ENCODE data around the gene TTC27. TPM values are rescaled to one million over a fixed set of nuclear protein-coding genes. Genes with fewer than 3 reads are reported as not detected.
"Not testable (repeated sequence)": the region's sequence is repeated elsewhere in the genome, so short reads cannot be mapped to it uniquely, and the experiment has no call there.

TTC27 gene
- total and polyA plus RNA-seq, 5 experiments from 2014 or later: 19.5 to 29.1 (median 24.8) TPM

- no peak overlapping the region for H3K27ac Mint-ChIP-seq
- peaks cover 0 to 6% (median 0%) of the 10 kb centered on the region in 9 donors for H3K9me3 Mint-ChIP-seq
- H3K36me3 Mint-ChIP-seq: peaks cover 28 to 79% (median 42%) of the 10 kb centered on the region in 3 donors
- H3K4me3 Mint-ChIP-seq: no peak overlapping the region
- H3K4me1 Mint-ChIP-seq: peaks cover 2 to 9% (median 7%) of the 10 kb centered on the region in 4 donors
- ATAC-seq (no peak), DNase-seq (no peak)
- H3K27me3 Mint-ChIP-seq: no peaks in the 10 kb centered on the region
- POLR2A ChIA-PET: no interaction called here
Measured at GRCh38 chr2:32712870-32713269, 85.0 kb downstream of the TTC27 start.

GRCh38 chr2:32714521-32714920 is 86.7 kb downstream of the TTC27 start:
- Mint-ChIP-seq H3K9me3 (peaks cover 0 to 6% (median 0%) of the 10 kb centered on the region in 9 donors), H3K4me1 (peaks cover 2 to 18% (median 7%) of the 10 kb centered on the region in 4 donors), H3K27me3 (no peaks in the 10 kb centered on the region), H3K36me3 (peaks cover 28 to 82% (median 43%) of the 10 kb centered on the region in 3 donors), H3K4me3 (no peak overlapping the region), H3K27ac (peak overlapping the region in 1 of 10 donors; percentile 2)
- ATAC-seq (no peak), DNase-seq (no peak)
- POLR2A ChIA-PET: no interaction called here

- DNase-seq (no peak), ATAC-seq (no peak)
- Mint-ChIP-seq H3K4me1 (peaks cover 2 to 18% (median 7%) of the 10 kb centered on the region in 4 donors), H3K27ac (peak overlapping the region in 1 of 10 donors; percentile 2), H3K4me3 (no peak overlapping the region), H3K36me3 (peaks cover 28 to 78% (median 47%) of the 10 kb centered on the region in 3 donors), H3K27me3 (no peaks in the 10 kb centered on the region), H3K9me3 (peaks cover 0 to 6% (median 0%) of the 10 kb centered on the region in 9 donors)
- POLR2A ChIA-PET: no interaction called here
Measured at GRCh38 chr2:32715391-32715841, 87.6 kb downstream of the TTC27 start.

DNA sequence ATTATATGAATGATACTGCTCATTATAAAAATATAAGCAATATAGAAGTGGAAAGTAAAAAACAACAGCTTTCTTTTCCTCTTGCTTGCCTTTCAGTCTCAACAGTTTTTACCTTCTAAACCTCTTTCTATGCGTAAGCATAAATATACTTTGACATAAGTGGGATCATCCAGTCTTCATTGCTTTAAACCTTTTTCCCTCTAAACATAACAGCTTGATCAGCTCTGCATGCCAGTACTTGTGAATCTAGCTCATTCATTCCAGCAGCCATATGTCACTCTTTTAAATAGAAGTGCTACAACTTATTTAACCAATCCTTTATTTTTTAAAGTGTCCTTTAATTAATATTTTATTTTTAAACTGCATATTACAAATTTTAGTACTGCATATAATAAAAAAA is 88.1 kb downstream of the TTC27 start:
- H3K4me1 Mint-ChIP-seq: peaks cover 2 to 18% (median 7%) of the 10 kb centered on the region in 4 donors
- DNase-seq (no peak), ATAC-seq (no peak)
- H3K9me3 Mint-ChIP-seq: peaks cover 0 to 6% (median 0%) of the 10 kb centered on the region in 9 donors
- H3K27ac Mint-ChIP-seq: no peak overlapping the region
- H3K4me3 Mint-ChIP-seq: no peak overlapping the region
- POLR2A ChIA-PET: no interaction called here
- no peaks in the 10 kb centered on the region for H3K27me3 Mint-ChIP-seq
- peaks cover 28 to 76% (median 51%) of the 10 kb centered on the region in 3 donors for H3K36me3 Mint-ChIP-seq

- Mint-ChIP-seq H3K27me3 (no peaks in the 10 kb centered on the region), H3K4me3 (no peak overlapping the region), H3K36me3 (peaks cover 28 to 76% (median 49%) of the 10 kb centered on the region in 3 donors), H3K9me3 (peaks cover 0 to 6% (median 0%) of the 10 kb centered on the region in 9 donors), H3K27ac (peak overlapping the region in 1 of 10 donors; percentile 25), H3K4me1 (peaks cover 2 to 18% (median 7%) of the 10 kb centered on the region in 4 donors)
- ATAC-seq (no peak), DNase-seq (no peak)
- POLR2A ChIA-PET: no interaction called here
Measured at GRCh38 chr2:32716598-32716997, 88.7 kb downstream of the TTC27 start.

DNA sequence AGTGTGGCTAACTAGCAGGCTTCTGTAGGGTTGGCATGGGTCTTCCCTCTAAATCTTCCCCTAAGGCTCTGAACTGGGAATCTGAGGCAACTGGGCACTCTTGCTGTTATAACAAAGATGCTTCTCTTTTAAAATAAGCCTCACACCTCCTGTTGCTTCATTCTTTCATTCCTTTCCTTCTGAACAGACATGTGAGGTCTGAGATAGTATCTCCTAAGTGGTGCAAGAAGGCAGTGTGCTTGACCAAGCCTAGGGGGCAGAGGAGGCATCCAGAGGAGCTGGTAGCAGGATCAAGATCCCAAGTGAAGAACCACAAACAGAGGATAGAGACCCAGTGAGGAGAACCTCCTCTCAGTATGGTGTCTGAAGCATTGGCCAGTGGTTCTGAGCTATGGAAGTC is 90.9 kb downstream of the TTC27 start:
- H3K27ac Mint-ChIP-seq: peak overlapping the region in 1 of 10 donors; percentile 17
- H3K4me1 Mint-ChIP-seq: peaks cover 6 to 33% (median 9%) of the 10 kb centered on the region in 4 donors
- H3K9me3 Mint-ChIP-seq: peaks cover 0 to 3% (median 0%) of the 10 kb centered on the region in 9 donors
- peaks cover 23 to 71% (median 44%) of the 10 kb centered on the region in 3 donors for H3K36me3 Mint-ChIP-seq
- ATAC-seq: no peak
- no peak for DNase-seq
- no peak overlapping the region for H3K4me3 Mint-ChIP-seq
- POLR2A ChIA-PET: no interaction called here
- H3K27me3 Mint-ChIP-seq: no peaks in the 10 kb centered on the region

DNA sequence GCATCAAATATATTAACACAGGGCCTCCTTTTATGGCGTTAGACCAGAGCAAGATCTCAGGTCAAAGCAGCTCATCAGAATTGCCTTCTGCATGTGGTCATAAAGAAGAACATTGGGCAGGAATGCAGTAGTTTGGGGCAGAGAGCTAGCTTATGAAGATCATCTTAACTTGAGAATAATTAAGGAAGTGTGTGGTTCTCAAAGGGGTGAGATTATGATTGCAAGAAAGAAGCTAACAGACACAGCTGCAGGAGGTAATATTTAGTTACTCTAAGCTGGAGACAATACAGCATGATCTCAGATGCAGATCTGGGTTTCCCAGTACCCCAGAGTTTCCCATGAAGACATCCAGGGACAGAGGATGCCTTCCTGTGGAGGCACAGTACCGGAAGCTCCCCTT is 91.6 kb downstream of the TTC27 start:
- POLR2A ChIA-PET: interaction anchor here (1.2 kb wide), 1 partner anchor 9 kb away, joined by 3 read pairs; no protein-coding TSS in a partner anchor
- H3K36me3 Mint-ChIP-seq: peaks cover 22 to 69% (median 44%) of the 10 kb centered on the region in 3 donors
- H3K9me3 Mint-ChIP-seq: no peaks in the 10 kb centered on the region
- no peak for DNase-seq
- H3K4me3 Mint-ChIP-seq: no peak overlapping the region
- no peak for ATAC-seq
- peaks cover 6 to 33% (median 9%) of the 10 kb centered on the region in 4 donors for H3K4me1 Mint-ChIP-seq
- no peak overlapping the region for H3K27ac Mint-ChIP-seq
- no peaks in the 10 kb centered on the region for H3K27me3 Mint-ChIP-seq

DNA sequence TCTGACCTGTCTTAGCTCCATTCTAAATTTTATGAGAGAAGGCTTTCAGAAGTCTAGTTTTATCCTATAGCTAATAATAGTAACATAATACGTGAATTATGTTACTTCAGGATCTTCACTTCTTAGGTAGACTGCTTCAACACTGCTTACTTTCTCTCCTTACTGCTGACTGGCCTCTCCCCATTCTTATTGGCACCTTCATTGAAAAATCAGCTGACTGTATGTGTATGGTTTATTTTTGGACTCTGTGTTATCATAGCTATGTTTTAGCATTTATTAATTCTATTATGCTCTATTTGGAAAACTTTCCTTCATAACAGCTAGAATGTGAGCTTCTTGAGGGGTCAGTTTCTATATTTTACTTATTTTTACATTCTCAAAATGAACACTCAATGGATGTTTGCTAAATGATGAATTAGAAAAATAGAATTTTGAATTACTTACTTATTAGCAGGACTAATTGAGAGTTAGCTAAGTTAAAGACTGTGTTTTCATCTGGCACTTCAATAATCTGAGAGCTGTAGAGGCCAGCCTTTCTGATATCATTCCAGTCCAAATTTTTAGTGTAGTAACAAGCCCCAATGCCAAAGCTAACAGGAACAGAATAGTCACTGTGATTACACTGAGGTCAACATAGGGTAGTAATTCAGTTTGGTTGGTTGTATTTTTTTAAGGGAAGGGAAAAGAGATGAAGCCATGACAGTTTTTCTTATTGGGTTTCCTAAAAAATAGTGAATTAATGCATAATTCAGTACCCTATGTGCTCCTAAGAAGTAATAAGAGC is 92.3 kb downstream of the TTC27 start:
- Mint-ChIP-seq H3K4me1 (peaks cover 2 to 29% (median 7%) of the 10 kb centered on the region in 4 donors), H3K27me3 (no peaks in the 10 kb centered on the region), H3K27ac (no peak overlapping the region), H3K4me3 (no peak overlapping the region), H3K9me3 (peaks cover 0 to 3% (median 0%) of the 10 kb centered on the region in 9 donors), H3K36me3 (peaks cover 21 to 69% (median 51%) of the 10 kb centered on the region in 3 donors)
- no peak for DNase-seq
- no peak for ATAC-seq
- POLR2A ChIA-PET: interaction anchor here (1.2 kb wide), 1 partner anchor 9 kb away, joined by 3 read pairs; no protein-coding TSS in a partner anchor

DNA sequence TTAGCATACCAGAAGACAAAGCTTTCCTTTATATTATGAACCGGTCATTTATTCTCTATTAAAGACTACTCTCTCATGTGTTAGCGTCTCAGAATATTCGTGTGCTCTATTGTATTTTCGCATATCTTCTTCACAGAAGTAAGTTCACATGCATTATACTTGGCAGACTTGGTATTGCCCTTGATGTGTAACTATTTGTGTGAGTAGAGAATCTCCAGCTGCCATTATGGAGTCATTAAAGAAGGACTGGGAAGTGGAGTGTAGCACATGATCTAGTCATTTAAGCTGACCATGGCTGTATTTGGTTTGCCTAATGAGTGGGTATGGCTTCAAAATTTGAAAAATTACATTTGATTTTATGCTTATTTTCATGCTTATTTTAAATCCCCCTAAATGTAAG is 92.9 kb downstream of the TTC27 start:
- Mint-ChIP-seq H3K27me3 (no peaks in the 10 kb centered on the region), H3K36me3 (peaks cover 21 to 69% (median 55%) of the 10 kb centered on the region in 3 donors), H3K4me3 (no peak overlapping the region), H3K4me1 (peaks cover 0 to 24% (median 5%) of the 10 kb centered on the region in 4 donors), H3K9me3 (peaks cover 0 to 3% (median 0%) of the 10 kb centered on the region in 9 donors), H3K27ac (no peak overlapping the region)
- ATAC-seq: no peak
- POLR2A ChIA-PET: no interaction called here
- DNase-seq: no peak

GRCh38 chr2:32721376-32721775 is 93.5 kb downstream of the TTC27 start:
- H3K27ac Mint-ChIP-seq: no peak overlapping the region
- POLR2A ChIA-PET: no interaction called here
- ATAC-seq: no peak
- H3K36me3 Mint-ChIP-seq: peaks cover 24 to 71% (median 59%) of the 10 kb centered on the region in 3 donors
- H3K4me3 Mint-ChIP-seq: no peak overlapping the region
- peaks cover 0 to 5% (median 3%) of the 10 kb centered on the region in 9 donors for H3K9me3 Mint-ChIP-seq
- peaks cover 0 to 24% (median 5%) of the 10 kb centered on the region in 4 donors for H3K4me1 Mint-ChIP-seq
- no peaks in the 10 kb centered on the region for H3K27me3 Mint-ChIP-seq
- DNase-seq: no peak

GRCh38 chr2:32723467-32724079 is 95.7 kb downstream of the TTC27 start:
- Mint-ChIP-seq H3K27me3 (no peaks in the 10 kb centered on the region), H3K4me1 (peaks cover 0 to 23% (median 5%) of the 10 kb centered on the region in 4 donors)

DNA sequence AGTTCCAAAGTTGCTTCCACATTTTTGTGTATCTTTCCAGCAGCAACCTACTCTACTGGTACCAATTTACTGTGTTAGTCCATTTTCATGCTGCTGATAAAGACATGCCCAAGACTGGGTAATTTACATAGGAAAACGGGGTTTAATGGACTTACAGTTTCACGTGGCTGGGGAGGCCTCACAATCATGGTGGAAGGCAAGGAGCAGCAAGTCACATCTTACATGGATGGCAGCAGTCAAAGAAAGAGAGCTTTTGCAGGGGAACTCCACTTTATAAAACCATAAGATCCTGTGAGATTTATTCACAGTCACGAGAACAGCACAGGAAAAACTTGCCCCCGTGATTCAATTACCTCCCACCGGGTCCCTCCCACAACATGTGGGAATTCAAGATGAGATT is 98.8 kb downstream of the TTC27 start:
- POLR2A ChIA-PET, DNase-seq, ATAC-seq, H3K27me3 Mint-ChIP-seq, H3K9me3 Mint-ChIP-seq, H3K4me3 Mint-ChIP-seq: not testable (repeated sequence)
- peaks cover 2 to 15% (median 5%) of the 10 kb centered on the region in 4 donors for H3K4me1 Mint-ChIP-seq
- H3K27ac Mint-ChIP-seq: peak overlapping the region in 1 of 10 donors; percentile 52
- peaks cover 32 to 66% (median 52%) of the 10 kb centered on the region in 3 donors for H3K36me3 Mint-ChIP-seq

More at GRCh38 chr2:32723467-32724079, 95.7 kb downstream of the TTC27 start:
- Mint-ChIP-seq H3K9me3 (peaks cover 0 to 8% (median 3%) of the 10 kb centered on the region in 9 donors), H3K4me3 (no peak overlapping the region), H3K27ac (peak overlapping the region in 1 of 10 donors; percentile 4), H3K36me3 (peaks cover 32 to 68% (median 67%) of the 10 kb centered on the region in 3 donors)
- DNase-seq: no peak
- POLR2A ChIA-PET: no interaction called here
- ATAC-seq: no peak

- peaks cover 0 to 8% (median 3%) of the 10 kb centered on the region in 9 donors for H3K9me3 Mint-ChIP-seq
- peaks cover 2 to 13% (median 5%) of the 10 kb centered on the region in 4 donors for H3K4me1 Mint-ChIP-seq
- DNase-seq (no peak), ATAC-seq (no peak)
- peaks cover 32 to 61% (median 48%) of the 10 kb centered on the region in 3 donors for H3K36me3 Mint-ChIP-seq
- POLR2A ChIA-PET: no interaction called here
- H3K4me3 Mint-ChIP-seq: no peak overlapping the region
- no peaks in the 10 kb centered on the region for H3K27me3 Mint-ChIP-seq
- H3K27ac Mint-ChIP-seq: no peak overlapping the region
Measured at GRCh38 chr2:32727157-32727556, 99.3 kb downstream of the TTC27 start.
